T-cell (primary cell): ENCODE data around the gene AHNAK. TPM values are rescaled to one million over a fixed set of nuclear protein-coding genes. Genes with fewer than 3 reads are reported as not detected.

ENCODE experiments used
- ATAC-seq, 4 experiments: fragments of 200-7000 bp in 3 of 4; fragments of 150-1000 bp in 1 of 4; cut with Tn5 transposase; replicated peaks in 1 of 4; 1 replicate in 3 of 4; 2 replicates in 1 of 4; pipeline ENCODE4 v1.10.0; 2021; ENCODE audit warnings: moderate library complexity in 3 of 4, mild to moderate bottlenecking in 2 of 4, moderate number of reproducible peaks in 1 of 4
- CTCF ChIA-PET, 2 donors: fragments of 300-600 bp; sonication (Branson Sonifier 250); formaldehyde crosslinking; loops; one replicate each; lab custom pipeline; 2022; ENCODE audit warnings: antibody characterized with exemption in 2 of 2; lab: Charles Lee
- POLR2A ChIA-PET, 2 donors: fragments of 300-600 bp; sonication (Branson Sonifier 250); formaldehyde crosslinking; loops; one replicate each; lab custom pipeline; 2022; ENCODE audit warnings: antibody characterized with exemption in 2 of 2; lab: Charles Lee
- DNase-seq, 35 experiments: peaks; one replicate each; pipeline versions ENCODE4 v3.0.0 to v3.0.0-alpha.2; 2013 to 2023
- H3K27ac ChIP-seq: one replicate; pipeline ENCODE4 v1.5.1; 2013; ENCODE audit warnings: low read length
- H3K27me3 ChIP-seq, 2 experiments: replicated peaks in 1 of 2; 1 replicate in 1 of 2; 2 replicates in 1 of 2; pipeline versions ENCODE4 v1.6.1 to v1.7.0; 2013; ENCODE audit warnings: low read length in 1 of 2, mixed read lengths in 1 of 2; ENCODE audit not compliant: control insufficient read depth in 2 of 2, insufficient read depth in 2 of 2; ENCODE audit errors: extremely low read depth in 1 of 2
- H3K36me3 ChIP-seq, 2 donors: 1 replicate in 1 of 2; 2 replicates in 1 of 2; pipeline versions ENCODE4 v1.6.1 to v1.7.0; 2013; ENCODE audit warnings: low read length in 1 of 2; ENCODE audit not compliant: control insufficient read depth in 2 of 2, insufficient read depth in 1 of 2; ENCODE audit errors: extremely low read depth in 1 of 2
- H3K4me1 ChIP-seq, 2 experiments: 1 replicate in 1 of 2; 2 replicates in 1 of 2; pipeline versions ENCODE4 v1.6.1 to v1.7.0; 2013; ENCODE audit warnings: low read length in 2 of 2, mixed read lengths in 1 of 2; ENCODE audit not compliant: insufficient read depth in 2 of 2, control insufficient read depth in 1 of 2; ENCODE audit errors: extremely low read depth in 1 of 2
- H3K4me3 ChIP-seq, 2 donors: 1 replicate in 1 of 2; 2 replicates in 1 of 2; pipeline versions ENCODE4 v1.5.1 to v1.7.0; 2013; ENCODE audit warnings: mild to moderate bottlenecking in 2 of 2, low read length in 1 of 2, moderate library complexity in 1 of 2; ENCODE audit not compliant: control insufficient read depth in 1 of 2; ENCODE audit errors: extremely low read depth in 1 of 2
- H3K9me3 ChIP-seq: 2 replicates; pipeline ENCODE4 v1.7.0; 2013
- H3K27ac Mint-ChIP-seq, 2 donors: one replicate each; pipeline ENCODE4 v1.8.0; 2020 to 2021; ENCODE audit warnings: mild to moderate bottlenecking in 2 of 2, mixed read lengths in 2 of 2
- H3K27me3 Mint-ChIP-seq, 2 donors: one replicate each; pipeline ENCODE4 v1.8.0; 2021 to 2022; ENCODE audit warnings: mixed read lengths in 2 of 2
- H3K36me3 Mint-ChIP-seq: one replicate; pipeline ENCODE4 v1.8.0; 2021; ENCODE audit warnings: mixed read lengths
- H3K4me1 Mint-ChIP-seq, 3 donors: one replicate each; pipeline ENCODE4 v1.8.0; 2020 to 2022; ENCODE audit warnings: mixed read lengths in 3 of 3, mild to moderate bottlenecking in 1 of 3
- H3K4me3 Mint-ChIP-seq, 3 donors: one replicate each; pipeline ENCODE4 v1.8.0; 2020 to 2022; ENCODE audit warnings: mild to moderate bottlenecking in 3 of 3, mixed read lengths in 3 of 3, moderate library complexity in 3 of 3
- H3K9me3 Mint-ChIP-seq, 3 donors: one replicate each; pipeline ENCODE4 v1.8.0; 2020 to 2022; ENCODE audit warnings: mixed read lengths in 3 of 3
- WGBS: methylation state at CpG from one replicate; pipeline ENCODE4 v1.1.5; 2013; ENCODE audit warnings: missing lambda C conversion rate; ENCODE audit not compliant: insufficient coverage; 5-methylcytosine and 5-hydroxymethylcytosine counted together
- total RNA-seq, 35 experiments: library from RNA in 6 of 35; stranded (reverse) in 6 of 35; fragments of 120-200 nt in 1 of 35; gene quantifications; one replicate each; pipeline versions ENCODE4 v1.2.1 to v1.2.4 and lab custom pipeline; 2013 to 2026

The AHNAK gene
- total RNA-seq, 5 donors from 2014 or later (not counting 1 experiment from before 2014, with no cell fraction given), result 267 to 636 (median 395) TPM

DNA sequence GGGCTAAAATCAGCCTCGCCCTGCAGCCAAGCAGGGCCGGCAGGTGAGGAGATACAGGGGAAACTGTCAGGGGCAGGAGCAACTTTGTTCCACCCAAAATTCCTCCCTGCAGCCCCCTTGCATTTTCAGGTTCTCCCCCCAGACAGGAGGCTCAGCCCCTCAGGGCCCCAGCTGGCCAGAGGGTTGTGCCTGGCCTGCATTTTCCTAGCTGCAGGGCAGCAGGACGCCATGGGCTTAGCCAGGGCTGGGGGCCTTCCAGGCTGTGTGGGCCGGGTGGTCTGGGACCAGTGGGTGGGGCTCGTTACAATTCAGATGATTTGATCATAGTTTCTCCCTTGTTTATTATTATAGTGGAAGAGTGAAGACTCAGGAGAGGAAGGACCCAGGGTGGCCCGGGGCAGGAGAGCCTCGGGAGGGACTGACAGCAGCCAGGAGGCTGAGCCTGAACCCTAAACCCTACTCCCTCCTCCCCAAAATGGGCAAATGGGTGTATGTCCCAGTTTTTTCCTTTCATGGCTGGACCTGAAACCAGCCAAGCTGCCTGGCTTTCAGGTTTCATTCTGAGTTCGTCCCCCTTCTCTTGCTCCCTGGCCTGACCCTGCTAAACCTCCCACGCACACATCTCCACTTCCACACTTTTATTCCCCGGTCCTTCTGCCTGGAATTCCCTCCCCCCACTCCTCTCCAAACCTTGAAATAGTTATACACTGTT is 40.0 kb downstream of the AHNAK start:
- Mint-ChIP-seq H3K27ac (no peak overlapping the region), H3K9me3 (no peaks in the 10 kb centered on the region), H3K4me3 (no peak overlapping the region), H3K36me3 (no peaks in the 10 kb centered on the region), H3K4me1 (peaks cover 0 to 11% (median 6%) of the 10 kb centered on the region in 3 donors), H3K27me3 (peaks cover 5 to 7% of the 10 kb centered on the region in 2 donors)
- H3K27ac ChIP-seq, result no peak overlapping the region
- ChIA-PET POLR2A (interaction anchor here in 1 of 2 donors (0.6 kb wide), 1 partner anchor 348 kb away, joined by 11 read pairs; no protein-coding TSS in a partner anchor), CTCF (no interaction called here)
- 72% methylated on average over 7 of the region's 10 CpGs for WGBS
- H3K36me3 ChIP-seq, result no peaks in the 10 kb centered on the region
- DNase-seq (no peak), ATAC-seq (peak in 1 of 4 experiments; percentile 13)
- peaks cover 0 to 4% of the 10 kb centered on the region in 2 experiments for H3K27me3 ChIP-seq
- no peak overlapping the region for H3K4me3 ChIP-seq
- H3K4me1 ChIP-seq, result no peaks in the 10 kb centered on the region
- no peaks in the 10 kb centered on the region for H3K9me3 ChIP-seq

DNA sequence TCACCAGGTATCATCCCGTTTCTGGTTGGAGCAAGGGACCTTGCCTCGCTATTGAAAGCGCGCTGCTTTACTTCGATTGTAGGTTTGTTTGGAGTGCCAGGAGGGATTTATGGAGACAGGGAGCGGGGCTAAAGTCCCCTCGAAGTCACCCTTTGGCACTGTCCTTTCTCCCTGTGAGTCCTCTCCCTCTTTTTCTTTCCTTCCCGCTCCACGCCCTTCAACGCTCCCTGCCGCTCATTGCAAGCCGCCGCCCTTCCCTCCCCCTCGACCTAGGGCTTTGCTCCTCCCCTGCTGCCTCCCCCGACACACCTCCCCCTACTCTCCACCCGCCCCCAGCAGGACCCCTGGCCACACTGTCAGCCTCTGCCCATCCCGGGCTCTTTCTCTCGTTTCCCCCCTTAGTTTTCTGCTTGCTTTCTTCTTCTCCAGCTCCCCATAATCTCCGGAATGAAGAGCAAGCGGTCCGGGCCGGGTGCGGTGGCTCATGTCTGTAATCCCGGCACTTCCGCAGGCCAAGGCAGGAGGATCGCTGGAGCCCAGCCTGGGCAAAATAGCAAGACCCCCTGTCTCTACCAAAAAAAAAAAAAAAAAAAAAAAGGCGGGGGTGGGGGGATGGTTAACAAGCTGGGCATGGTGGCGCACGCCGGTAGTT is 41.0 kb downstream of the AHNAK start:
- Mint-ChIP-seq H3K4me1 (peaks cover 0 to 11% (median 6%) of the 10 kb centered on the region in 3 donors), H3K36me3 (no peaks in the 10 kb centered on the region), H3K27ac (no peak overlapping the region), H3K9me3 (no peaks in the 10 kb centered on the region), H3K27me3 (peaks cover 6 to 9% of the 10 kb centered on the region in 2 donors), H3K4me3 (no peak overlapping the region)
- WGBS, result 71% methylated on average over 11 of the region's 30 CpGs
- DNase-seq, result no peak
- H3K4me3 ChIP-seq, result no peak overlapping the region
- no peaks in the 10 kb centered on the region for H3K4me1 ChIP-seq
- H3K27me3 ChIP-seq, result peaks cover 0 to 5% of the 10 kb centered on the region in 2 experiments
- CTCF ChIA-PET, result interaction anchor here (0.5 to 1.1 kb wide), 2 partner anchors 81 to 166 kb away, joined by 4 to 5 read pairs; partner anchors contain the start of gene UQCC3 (in 1 of the 2)
- no peaks in the 10 kb centered on the region for H3K36me3 ChIP-seq
- no peak overlapping the region for H3K27ac ChIP-seq
- no peaks in the 10 kb centered on the region for H3K9me3 ChIP-seq
- ATAC-seq, result no peak
- POLR2A ChIA-PET, result interaction anchor here in 1 of 2 donors (0.6 kb wide), 1 partner anchor 349 kb away, joined by 11 read pairs; no protein-coding TSS in a partner anchor

DNA sequence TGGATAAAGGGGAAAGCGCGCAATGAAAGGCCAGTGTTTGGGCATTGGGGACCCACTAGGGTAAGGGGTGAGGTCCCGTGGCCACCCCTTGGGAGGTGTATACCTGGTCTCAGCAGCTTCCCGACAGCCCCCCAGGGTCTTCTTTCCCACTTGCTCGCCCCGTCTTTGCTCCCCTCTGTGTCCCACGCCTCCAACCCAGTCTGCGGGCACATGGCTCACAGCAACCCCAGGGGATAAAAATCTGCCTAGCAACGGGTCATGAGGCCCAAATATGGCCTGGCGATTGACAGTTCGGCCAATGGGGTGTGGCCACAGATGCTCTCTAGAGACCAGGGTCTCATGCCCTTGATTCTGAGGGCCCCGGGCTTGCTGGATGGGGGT is 41.6 kb downstream of the AHNAK start:
- POLR2A ChIA-PET, result interaction anchor here in 1 of 2 donors (0.6 kb wide), 1 partner anchor 422 kb away, joined by 3 read pairs; no protein-coding TSS in a partner anchor
- Histone ChIP-seq H3K27ac (no peak overlapping the region), H3K36me3 (no peaks in the 10 kb centered on the region), H3K4me3 (no peak overlapping the region), H3K4me1 (no peaks in the 10 kb centered on the region), H3K27me3 (peaks cover 0 to 5% of the 10 kb centered on the region in 2 experiments), H3K9me3 (no peaks in the 10 kb centered on the region)
- Mint-ChIP-seq H3K36me3 (no peaks in the 10 kb centered on the region), H3K4me1 (peaks cover 0 to 11% (median 6%) of the 10 kb centered on the region in 3 donors), H3K4me3 (no peak overlapping the region), H3K27me3 (peaks cover 6 to 9% of the 10 kb centered on the region in 2 donors), H3K9me3 (no peaks in the 10 kb centered on the region), H3K27ac (no peak overlapping the region)
- CTCF ChIA-PET, result interaction anchor here (0.6 to 1.1 kb wide), 3 partner anchors 69 to 906 kb away, joined by 3 to 5 read pairs (median 5); no protein-coding TSS in a partner anchor
- 91% methylated on average over 11 of the region's 12 CpGs for WGBS
- ATAC-seq (peak in 1 of 4 experiments; percentile 8), DNase-seq (no peak)

DNA sequence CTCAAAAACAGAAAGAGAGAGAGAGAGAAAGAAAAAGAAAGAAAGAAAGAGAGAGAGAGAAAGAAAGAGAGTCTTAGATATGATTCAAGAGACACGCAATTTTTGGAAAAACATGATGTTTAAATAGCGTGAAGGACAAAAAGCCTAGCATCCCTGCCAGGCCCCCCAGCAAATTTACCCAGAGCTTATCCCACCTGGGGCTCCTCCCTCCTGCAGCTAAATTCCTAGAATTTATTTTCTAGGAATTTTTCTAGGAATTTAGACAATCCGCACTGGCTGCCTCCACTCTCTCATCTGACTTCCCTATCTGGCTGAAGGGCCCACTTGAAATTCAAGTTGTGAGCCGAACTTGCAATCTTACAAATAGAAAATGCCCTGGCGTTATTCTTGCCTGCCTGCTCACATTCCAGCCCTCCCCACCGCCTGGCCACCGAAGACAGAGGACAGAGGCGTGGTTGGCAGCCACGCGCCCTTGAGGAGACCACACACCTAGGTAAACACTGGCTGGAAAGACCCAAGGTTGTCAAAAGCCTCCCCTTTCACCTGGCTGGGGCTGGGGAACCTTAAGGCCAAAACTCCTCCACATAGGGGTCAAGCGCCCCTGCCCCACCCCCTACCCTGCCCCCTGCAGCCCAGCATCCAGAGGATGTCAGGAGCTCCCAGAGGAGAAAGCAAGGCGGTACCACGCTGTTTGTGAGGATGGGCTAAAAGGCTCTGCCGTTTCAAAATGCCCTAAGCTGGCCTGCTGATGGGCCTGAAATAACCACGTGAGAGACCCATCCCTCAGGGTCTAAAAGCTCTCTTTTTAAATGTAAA is 42.2 kb downstream of the AHNAK start:
- H3K27me3 Mint-ChIP-seq, result peaks cover 6 to 9% of the 10 kb centered on the region in 2 donors
- H3K4me1 Mint-ChIP-seq, result peaks cover 5 to 13% (median 6%) of the 10 kb centered on the region in 3 donors
- peaks cover 0 to 5% of the 10 kb centered on the region in 2 experiments for H3K27me3 ChIP-seq
- CTCF ChIA-PET, result interaction anchor here (0.6 to 0.7 kb wide), 2 partner anchors 70 to 905 kb away, joined by 3 to 5 read pairs; no protein-coding TSS in a partner anchor
- H3K36me3 Mint-ChIP-seq, result no peaks in the 10 kb centered on the region
- H3K9me3 Mint-ChIP-seq, result no peaks in the 10 kb centered on the region
- H3K9me3 ChIP-seq, result no peaks in the 10 kb centered on the region
- no peaks in the 10 kb centered on the region for H3K4me1 ChIP-seq
- H3K4me3 Mint-ChIP-seq, result no peak overlapping the region
- H3K27ac ChIP-seq, result no peak overlapping the region
- no peak overlapping the region for H3K4me3 ChIP-seq
- 94% methylated on average over 11 of the region's 15 CpGs for WGBS
- no peak for DNase-seq
- H3K36me3 ChIP-seq, result no peaks in the 10 kb centered on the region
- ATAC-seq, result no peak
- H3K27ac Mint-ChIP-seq, result no peak overlapping the region
- POLR2A ChIA-PET, result interaction anchor here in 1 of 2 donors (0.6 kb wide), 1 partner anchor 423 kb away, joined by 3 read pairs; no protein-coding TSS in a partner anchor

DNA sequence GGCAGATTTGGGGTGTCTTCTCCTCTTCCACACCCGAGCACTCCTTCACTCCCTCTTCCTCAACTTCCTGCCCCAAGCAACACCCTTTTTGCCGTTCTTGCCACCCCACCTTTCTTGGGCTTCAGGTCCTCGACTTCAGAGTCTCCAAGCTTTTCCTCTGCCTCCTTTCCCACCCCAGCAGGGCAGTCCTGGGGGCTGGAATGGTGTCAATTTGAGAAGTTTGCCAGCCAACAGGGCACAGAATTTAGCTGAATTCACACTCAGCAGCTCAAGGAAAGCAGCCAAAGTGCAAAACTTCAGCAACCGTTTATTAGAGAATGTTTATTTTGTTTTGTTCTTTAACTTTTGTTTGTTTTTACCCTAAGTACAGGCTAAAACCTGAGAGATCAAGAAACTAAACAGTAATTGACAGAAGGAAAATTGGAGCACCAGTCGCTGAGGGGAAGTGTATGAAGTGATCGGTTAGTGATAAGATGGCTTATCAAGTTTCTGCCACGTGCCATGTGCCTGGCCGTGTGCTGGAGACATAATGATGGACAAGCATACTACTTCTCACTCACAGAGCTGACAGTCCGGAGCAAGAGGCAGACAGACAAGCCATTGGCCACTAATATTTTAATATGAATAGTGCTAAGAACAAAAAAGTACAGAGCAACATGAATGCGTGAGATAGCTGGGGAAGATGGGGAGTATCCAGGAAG is 44.4 kb downstream of the AHNAK start:
- peaks cover 5 to 10% (median 6%) of the 10 kb centered on the region in 3 donors for H3K4me1 Mint-ChIP-seq
- CTCF ChIA-PET, result no interaction called here

More for the DNA sequence above, 44.4 kb downstream of the AHNAK start:
- H3K27ac ChIP-seq, result no peak overlapping the region
- no peaks in the 10 kb centered on the region for H3K36me3 ChIP-seq
- peaks cover 0 to 5% of the 10 kb centered on the region in 2 experiments for H3K27me3 ChIP-seq
- peak overlapping the region in 1 of 2 donors; percentile 17 for H3K27ac Mint-ChIP-seq
- no peak overlapping the region for H3K4me3 Mint-ChIP-seq
- H3K9me3 Mint-ChIP-seq, result no peaks in the 10 kb centered on the region
- ATAC-seq, result no peak
- H3K36me3 Mint-ChIP-seq, result no peaks in the 10 kb centered on the region
- no peaks in the 10 kb centered on the region for H3K9me3 ChIP-seq
- peaks cover 6 to 9% of the 10 kb centered on the region in 2 donors for H3K27me3 Mint-ChIP-seq
- no peak for DNase-seq
- no peaks in the 10 kb centered on the region for H3K4me1 ChIP-seq
- POLR2A ChIA-PET, result no interaction called here
- WGBS, result 100% methylated on average over 1 of the region's 10 CpGs
- H3K4me3 ChIP-seq, result no peak overlapping the region
